ES-I3 (cell line): Measurements from ENCODE around the gene NEURL1B.

ENCODE experiments used
- H3K36me3 ChIP-seq: 2 replicates; pipeline ENCODE4 v1.6.1; 2013; ENCODE audit warnings: mild to moderate bottlenecking, low read length, control low read depth, moderate library complexity; ENCODE audit not compliant: insufficient read depth
- H3K4me1 ChIP-seq: 2 replicates; pipeline ENCODE4 v1.6.1; 2013; ENCODE audit warnings: mild to moderate bottlenecking, control low read depth, low read length; ENCODE audit not compliant: insufficient read depth
- H3K9ac ChIP-seq: 2 replicates; pipeline ENCODE4 v1.6.1; 2013; ENCODE audit warnings: low read depth, mild to moderate bottlenecking, low read length, moderate library complexity
- H3K9me3 ChIP-seq: 2 replicates; pipeline ENCODE4 v1.6.1; 2013; ENCODE audit warnings: mild to moderate bottlenecking, low read length, moderate library complexity; ENCODE audit not compliant: control insufficient read depth, insufficient read depth

The NEURL1B gene

DNA sequence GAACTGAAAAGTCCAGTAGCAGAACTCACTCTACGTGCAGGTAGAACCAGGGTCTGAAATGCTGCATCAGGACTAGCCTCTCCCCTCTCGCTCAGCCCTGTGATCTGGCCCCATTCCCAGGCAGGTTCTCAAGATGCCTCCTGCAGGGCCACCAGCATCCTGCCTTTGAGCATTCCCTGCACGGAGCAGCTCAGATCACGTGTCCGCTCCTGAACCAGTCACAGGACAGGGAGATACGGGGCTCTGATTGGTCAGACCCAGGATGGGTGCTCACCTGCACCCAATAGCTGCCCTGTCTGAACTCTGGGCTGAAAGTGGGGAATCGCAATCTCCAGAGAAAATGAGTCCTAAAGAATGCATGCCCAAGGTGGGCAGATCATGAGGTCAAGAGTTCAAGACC is 50.8 kb downstream of the NEURL1B start:
- Histone ChIP-seq H3K9ac (no peak overlapping the region), H3K36me3 (no peaks in the 10 kb centered on the region), H3K9me3 (no peaks in the 10 kb centered on the region), H3K4me1 (peaks cover 9% of the 10 kb centered on the region; the same call in 1 of the 2 replicates)

- Histone ChIP-seq H3K4me1 (peaks cover 12% of the 10 kb centered on the region; the same call in 1 of the 2 replicates), H3K36me3 (no peaks in the 10 kb centered on the region), H3K9ac (no peak overlapping the region), H3K9me3 (no peaks in the 10 kb centered on the region)
Measured at GRCh38 chr5:172692451-172692850, 51.4 kb downstream of the NEURL1B start.

- no peaks in the 10 kb centered on the region for H3K36me3 ChIP-seq
- peaks cover 12% of the 10 kb centered on the region; the same call in 1 of the 2 replicates for H3K4me1 ChIP-seq
- H3K9ac ChIP-seq: no peak overlapping the region
- H3K9me3 ChIP-seq: no peaks in the 10 kb centered on the region
Measured at GRCh38 chr5:172692981-172693380, 51.9 kb downstream of the NEURL1B start.

- H3K9ac ChIP-seq: no peak overlapping the region
- H3K36me3 ChIP-seq: no peaks in the 10 kb centered on the region
- H3K4me1 ChIP-seq: peaks cover 12% of the 10 kb centered on the region; the same call in 1 of the 2 replicates
- H3K9me3 ChIP-seq: no peaks in the 10 kb centered on the region
Measured at GRCh38 chr5:172694061-172694460, 53.0 kb downstream of the NEURL1B start.

DNA sequence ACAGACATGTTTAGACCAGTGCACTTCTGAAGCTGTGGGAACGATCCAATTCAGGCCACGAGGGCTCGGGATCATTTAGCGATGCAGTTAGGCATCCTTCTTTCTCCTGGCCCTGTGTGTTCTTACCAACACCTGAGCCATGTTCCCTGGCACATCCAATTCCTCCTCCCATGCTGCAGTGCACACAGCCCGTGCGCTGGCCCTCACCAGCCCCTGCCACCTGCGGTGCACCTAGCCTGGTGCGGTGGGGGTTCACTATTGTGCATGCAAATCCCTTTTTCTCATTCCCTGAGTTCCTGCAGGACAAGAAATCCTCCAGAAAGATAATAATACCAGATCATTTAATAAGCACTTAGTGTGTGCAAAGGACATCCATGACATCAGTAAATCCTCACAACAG is 53.5 kb downstream of the NEURL1B start:
- peaks cover 13% of the 10 kb centered on the region; the same call in 1 of the 2 replicates for H3K4me1 ChIP-seq
- H3K9me3 ChIP-seq: no peaks in the 10 kb centered on the region
- no peaks in the 10 kb centered on the region for H3K36me3 ChIP-seq
- no peak overlapping the region for H3K9ac ChIP-seq

GRCh38 chr5:172695232-172696054 is 54.4 kb downstream of the NEURL1B start:
- no peak overlapping the region for H3K9ac ChIP-seq
- no peaks in the 10 kb centered on the region for H3K36me3 ChIP-seq
- no peaks in the 10 kb centered on the region for H3K9me3 ChIP-seq
- peaks cover 19% of the 10 kb centered on the region; the same call in 1 of the 2 replicates for H3K4me1 ChIP-seq

GRCh38 chr5:172696171-172696849 is 55.2 kb downstream of the NEURL1B start:
- Histone ChIP-seq H3K9ac (no peak overlapping the region), H3K4me1 (peaks cover 25% of the 10 kb centered on the region), H3K9me3 (no peaks in the 10 kb centered on the region), H3K36me3 (no peaks in the 10 kb centered on the region)

DNA sequence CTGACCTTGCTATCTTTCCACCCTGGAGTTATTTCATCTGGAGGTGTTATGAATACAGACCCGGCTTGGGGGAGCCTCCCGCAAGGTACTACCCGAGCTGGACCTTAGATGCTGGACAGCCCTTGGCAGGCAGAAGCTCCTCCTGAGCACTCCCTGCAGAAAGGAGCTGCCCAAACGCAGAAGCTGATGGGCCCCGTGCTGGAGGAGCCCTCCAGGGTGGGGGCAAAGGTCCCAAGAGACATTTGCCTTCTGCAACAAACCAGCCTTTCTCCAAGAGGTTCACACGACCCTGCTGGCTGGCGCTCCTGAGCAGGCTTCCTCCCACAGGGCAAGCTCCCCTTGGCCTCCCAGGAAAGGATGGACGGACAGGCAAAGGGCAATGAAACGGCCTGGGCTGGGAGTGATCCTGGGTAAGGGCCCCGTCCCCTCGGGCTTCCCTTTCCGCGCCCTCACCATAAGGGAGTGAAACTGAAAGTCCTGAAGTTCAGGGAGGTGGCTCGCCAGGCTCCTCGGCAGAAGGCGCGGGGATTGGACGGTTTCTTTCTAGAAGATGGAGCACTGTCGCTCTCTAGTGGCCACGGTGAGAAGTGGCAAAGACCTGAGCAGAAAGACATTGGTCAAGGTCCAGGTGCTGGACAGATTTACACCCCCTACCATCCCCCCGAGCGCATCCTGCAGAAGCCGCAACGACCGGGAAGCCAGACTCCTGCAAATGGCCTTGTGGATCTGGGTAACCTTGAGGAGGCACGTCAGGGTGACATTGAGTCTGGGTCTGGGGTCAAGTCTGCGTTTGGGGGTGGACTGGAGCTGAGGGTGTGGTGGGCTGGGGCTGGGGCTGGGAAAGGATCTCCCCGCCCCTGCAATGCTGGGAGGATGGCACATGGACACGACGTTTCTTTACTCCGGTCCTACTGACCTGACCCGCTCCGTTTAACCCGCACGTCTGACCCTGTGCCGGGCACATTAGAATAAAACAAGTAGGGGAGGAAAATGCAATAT is 56.4 kb downstream of the NEURL1B start:
- Histone ChIP-seq H3K36me3 (no peaks in the 10 kb centered on the region), H3K9me3 (no peaks in the 10 kb centered on the region), H3K9ac (peak overlapping the region; percentile 29; the same call in 1 of the 2 replicates), H3K4me1 (peaks cover 32% of the 10 kb centered on the region)

DNA sequence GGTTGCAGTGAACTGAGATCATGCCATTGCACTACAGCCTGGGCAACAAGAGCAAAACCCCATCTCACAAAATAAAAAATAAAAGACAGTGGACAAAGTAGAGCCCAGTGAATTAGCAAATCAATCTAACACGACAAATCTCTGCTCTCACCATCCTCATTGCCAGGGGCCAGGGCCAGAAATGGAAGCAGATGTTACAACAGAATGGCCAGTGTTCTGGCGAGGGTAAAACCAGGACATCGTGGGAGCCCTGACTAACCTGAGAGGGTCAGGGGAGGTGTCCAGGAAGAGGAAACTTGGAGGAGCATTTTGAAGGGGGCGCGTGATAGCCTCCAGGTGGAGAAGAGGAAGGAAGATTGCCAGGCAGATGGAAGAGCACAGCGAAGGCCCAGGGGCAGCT is 58.4 kb downstream of the NEURL1B start:
- H3K36me3 ChIP-seq: no peaks in the 10 kb centered on the region; the same call in 1 of the 2 replicates
- no peak overlapping the region for H3K9ac ChIP-seq
- H3K4me1 ChIP-seq: peaks cover 35% of the 10 kb centered on the region
- H3K9me3 ChIP-seq: no peaks in the 10 kb centered on the region

- Histone ChIP-seq H3K36me3 (no peaks in the 10 kb centered on the region; the same call in 1 of the 2 replicates), H3K4me1 (peaks cover 31% of the 10 kb centered on the region), H3K9ac (peak overlapping the region; percentile 55; the same call in 1 of the 2 replicates), H3K9me3 (no peaks in the 10 kb centered on the region)
Measured at GRCh38 chr5:172699999-172700364, 58.9 kb downstream of the NEURL1B start.

GRCh38 chr5:172700365-172701290 is 59.6 kb downstream of the NEURL1B start:
- H3K4me1 ChIP-seq: peaks cover 30% of the 10 kb centered on the region
- no peaks in the 10 kb centered on the region for H3K9me3 ChIP-seq
- H3K9ac ChIP-seq: peak overlapping the region; percentile 55
- H3K36me3 ChIP-seq: no peaks in the 10 kb centered on the region; the same call in 1 of the 2 replicates

DNA sequence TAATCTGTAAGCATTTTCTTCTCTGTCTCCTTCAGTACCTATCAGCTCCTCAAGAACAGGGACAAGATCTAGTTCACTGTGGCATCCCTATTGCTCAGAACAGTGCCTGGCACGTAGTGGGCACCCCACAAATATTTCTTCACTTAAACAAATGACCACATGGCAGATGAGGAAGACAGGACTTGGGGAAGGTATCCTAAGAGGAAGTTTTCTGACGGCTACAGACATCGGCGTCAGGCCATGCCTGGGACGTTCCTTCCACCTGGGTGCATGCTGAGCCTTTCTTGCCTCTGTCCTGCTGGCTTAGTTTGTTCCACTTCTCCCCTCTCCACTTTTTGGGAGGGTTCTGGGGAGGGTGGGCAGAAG is 60.2 kb downstream of the NEURL1B start:
- H3K36me3 ChIP-seq: no peaks in the 10 kb centered on the region; the same call in 1 of the 2 replicates
- H3K9ac ChIP-seq: peak overlapping the region; percentile 4; the same call in 1 of the 2 replicates
- no peaks in the 10 kb centered on the region for H3K9me3 ChIP-seq
- H3K4me1 ChIP-seq: peaks cover 30% of the 10 kb centered on the region

- Histone ChIP-seq H3K36me3 (no peaks in the 10 kb centered on the region; the same call in 1 of the 2 replicates), H3K9ac (no peak overlapping the region), H3K4me1 (peaks cover 28% of the 10 kb centered on the region), H3K9me3 (no peaks in the 10 kb centered on the region)
Measured at GRCh38 chr5:172703952-172704351, 62.9 kb downstream of the NEURL1B start.
